Motor neuron (in vitro differentiated cells): Measurements from ENCODE around the gene GNAQ. TPM values are rescaled to one million over a fixed set of nuclear protein-coding genes. Genes with fewer than 3 reads are reported as not detected.

Source experiments
- ATAC-seq, 8 experiments: fragments of 200-7000 bp; cut with Tn5 transposase; replicated peaks in 6 of 8; 2 replicates each; pipeline ENCODE4 v1.8.0; 2021; ENCODE audit warnings: mild to moderate bottlenecking in 8 of 8, moderate library complexity in 8 of 8
- H3K27ac ChIP-seq, 2 donors: fragments of 250-450 bp; sonication (Bioruptor Pico); 2 replicates each; pipeline ENCODE4 v1.9.0; 2021; ENCODE audit warnings: antibody characterized with exemption in 2 of 2, mild to moderate bottlenecking in 2 of 2, moderate library complexity in 1 of 2
- H3K4me1 ChIP-seq, 2 donors: fragments of 250-450 bp; sonication (Bioruptor Pico); replicated peaks in 1 of 2; 2 replicates each; pipeline ENCODE4 v1.6.1; 2021; ENCODE audit warnings: antibody characterized with exemption in 2 of 2, mild to moderate bottlenecking in 2 of 2, moderate library complexity in 1 of 2
- H3K4me3 ChIP-seq, 5 donors: fragments of 250-450 bp; sonication (Bioruptor Pico); 2 replicates each; pipeline ENCODE4 v1.9.0; 2021; ENCODE audit warnings: antibody characterized with exemption in 5 of 5, mild to moderate bottlenecking in 5 of 5, moderate library complexity in 4 of 5
- WGBS, 10 experiments: fragments of 450-650 bp; shearing (Covaris generic); methylation state at CpG; one replicate each; pipeline ENCODE4 v1.0.0; 2022; 5-methylcytosine and 5-hydroxymethylcytosine counted together
- in situ Hi-C, 9 experiments: fragments of 400-800 bp; cut with MboI; loops; one replicate each; pipeline ENCODE4 v1.15.0; 2021; ENCODE audit warnings: low sequenced_read_pairs in 9 of 9, low pct_unique_long_range_greater_than_20kb in 2 of 9; ENCODE audit not compliant: unreplicated experiment in 9 of 9
- total RNA-seq, 8 experiments: library from RNA; unstranded; fragments of 300-600 nt; gene quantifications; 2 replicates each; pipeline versions ENCODE4 v1.2.3 to v1.2.4, GENCODE V29; 2022

The GNAQ gene
- total RNA-seq, 8 experiments from 2014 or later: 10.5 to 84.7 (median 37.9) TPM

DNA sequence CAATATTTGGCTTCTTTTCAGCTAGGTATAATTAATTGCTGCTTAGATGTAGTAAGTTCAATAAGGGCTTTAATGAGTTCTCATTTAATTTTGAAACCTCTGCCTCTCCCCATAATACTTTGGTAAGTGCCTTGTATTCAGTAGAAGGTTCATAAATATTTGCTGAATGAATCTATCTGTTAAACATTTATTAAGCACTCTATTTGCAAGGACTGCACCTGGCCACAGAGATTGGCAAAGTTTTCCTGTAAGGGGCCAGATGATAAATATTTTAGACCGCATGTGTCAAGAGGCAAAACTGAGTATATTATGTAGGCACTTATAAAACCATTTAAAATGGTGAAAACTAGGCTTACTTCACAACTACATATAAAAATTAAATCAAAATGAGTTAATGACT, 364.5 kb downstream of the GNAQ start:
- Histone ChIP-seq H3K4me1 (no peaks in the 10 kb centered on the region), H3K27ac (no peak overlapping the region), H3K4me3 (no peak overlapping the region)
- in situ Hi-C loops: no loop called here
- no peak for ATAC-seq
- 80 to 100% (median 100%) methylated on average over 1 of the region's 1 CpG; no CpG with 5 or more reads in 2 of the 10 experiments for WGBS, 10 experiments

Other genes starting within 250 kb of the GNAQ start
- 10 to 100 TPM in 7 of 8 experiments, 1 to 10 TPM in 1; 5.2 to 27.1 (median 15.8) TPM for gene CEP78, start 204.3 kb upstream of the GNAQ start, total RNA-seq